GM04504 (cell line): ENCODE results near the gene ANTXR1.

Source experiments
- DNase-seq: peaks from one replicate; pipeline ENCODE4 v3.0.0-alpha.2; 2012; ENCODE audit warnings: low read depth

Gene ANTXR1

DNA sequence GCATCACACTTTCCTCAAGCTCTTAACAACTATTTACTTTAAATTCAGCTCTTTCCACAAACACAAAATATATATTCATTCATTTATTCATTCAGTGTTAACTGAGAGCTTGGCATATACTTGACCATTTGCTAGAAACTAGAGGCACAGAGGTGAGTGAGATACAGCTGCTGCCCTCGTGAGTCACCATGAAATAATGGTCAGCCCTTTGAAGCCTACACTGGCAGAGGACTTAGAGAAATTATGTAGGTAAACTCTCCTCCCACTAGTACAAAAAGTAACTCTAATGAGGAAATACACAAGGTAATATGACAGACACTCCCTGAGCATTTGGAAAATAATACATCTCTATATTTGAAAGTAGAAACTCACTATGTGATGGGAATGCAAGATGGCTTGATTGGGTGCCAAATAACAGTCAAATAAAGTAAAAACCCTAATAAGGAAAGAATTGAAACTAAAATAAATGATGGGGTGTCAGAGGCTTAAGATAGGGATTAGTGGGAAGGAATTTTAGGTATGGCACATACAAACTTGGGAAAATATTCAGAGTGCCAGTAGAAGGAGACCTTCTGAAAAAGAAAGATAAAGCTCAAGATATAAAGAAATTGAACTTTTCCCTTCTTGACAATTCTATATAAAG is 61.1 kb downstream of the ANTXR1 start:
- DNase-seq: no peak

GRCh38 chr2:69074918-69075317 is 61.9 kb downstream of the ANTXR1 start:
- DNase-seq: no peak

DNA sequence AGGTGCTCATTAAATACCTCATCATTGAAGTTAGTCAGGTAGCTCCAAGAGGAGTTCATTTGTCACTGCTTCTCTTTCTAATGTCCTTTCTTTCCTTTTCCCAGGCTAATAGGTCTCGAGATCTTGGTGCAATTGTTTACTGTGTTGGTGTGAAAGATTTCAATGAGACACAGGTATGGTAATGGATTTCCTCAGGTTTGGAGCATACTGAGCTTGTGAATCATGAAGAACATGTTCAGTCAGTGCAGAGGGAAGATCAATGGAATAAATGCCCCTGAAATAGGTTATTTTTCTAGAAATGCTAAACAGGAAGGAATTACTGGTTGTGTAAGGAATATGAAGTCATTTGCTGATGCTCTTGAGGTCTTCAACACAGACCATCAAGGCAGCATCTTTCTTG is 62.5 kb downstream of the ANTXR1 start:
- DNase-seq: no peak

GRCh38 chr2:69076601-69077000 is 63.6 kb downstream of the ANTXR1 start:
- no peak for DNase-seq

- no peak for DNase-seq
Measured at GRCh38 chr2:69077252-69077950, 64.4 kb downstream of the ANTXR1 start.

DNA sequence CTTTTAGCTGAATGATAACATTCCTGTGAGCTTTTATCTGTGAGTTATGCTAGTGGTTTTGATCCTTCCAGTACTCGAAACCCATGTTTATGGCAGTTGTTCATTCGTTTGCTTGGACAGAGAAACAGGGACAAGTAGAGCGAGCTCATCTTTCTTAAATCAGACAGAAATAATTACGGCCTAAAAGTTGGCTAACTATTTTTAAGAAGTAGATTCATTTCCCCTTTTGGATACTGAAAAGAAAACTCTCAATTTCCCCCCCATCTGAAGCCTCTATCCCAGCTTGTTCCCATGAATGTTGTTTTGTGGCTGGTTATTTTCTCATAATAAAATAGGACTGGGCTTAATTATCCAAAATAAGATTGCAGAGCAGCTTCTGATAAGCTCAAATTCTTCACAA is 67.1 kb downstream of the ANTXR1 start:
- no peak for DNase-seq

- no peak for DNase-seq
Measured at GRCh38 chr2:69081001-69081580, 68.1 kb downstream of the ANTXR1 start.

GRCh38 chr2:69081757-69082156 is 68.8 kb downstream of the ANTXR1 start:
- DNase-seq: no peak

GRCh38 chr2:69082430-69082997 is 69.5 kb downstream of the ANTXR1 start:
- DNase-seq: peak; percentile 78

DNA sequence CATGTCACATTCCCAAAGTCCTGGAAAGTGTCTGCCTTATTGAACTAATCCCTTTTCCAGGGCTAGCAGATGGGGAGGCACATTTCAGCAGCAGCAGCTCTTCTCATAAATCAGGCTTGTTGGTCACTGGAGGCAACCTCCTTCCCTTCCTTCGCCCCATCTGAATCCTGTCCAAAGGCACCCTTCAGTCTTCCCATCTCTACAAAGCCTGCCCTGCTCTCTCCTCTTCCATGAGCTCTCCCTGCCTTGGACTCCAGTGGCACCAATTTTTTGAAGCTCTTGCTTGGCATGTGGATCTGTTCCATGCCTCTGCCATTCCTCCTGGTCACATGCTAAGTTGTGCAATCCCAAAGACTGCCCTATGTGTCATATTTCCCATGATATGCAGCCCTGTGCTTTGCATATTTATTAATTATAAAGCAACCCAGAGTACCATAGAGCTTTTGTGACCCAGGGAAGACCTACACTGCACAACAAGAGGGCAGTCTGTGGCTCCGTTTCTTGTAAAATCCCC is 70.3 kb downstream of the ANTXR1 start:
- DNase-seq: no peak

DNA sequence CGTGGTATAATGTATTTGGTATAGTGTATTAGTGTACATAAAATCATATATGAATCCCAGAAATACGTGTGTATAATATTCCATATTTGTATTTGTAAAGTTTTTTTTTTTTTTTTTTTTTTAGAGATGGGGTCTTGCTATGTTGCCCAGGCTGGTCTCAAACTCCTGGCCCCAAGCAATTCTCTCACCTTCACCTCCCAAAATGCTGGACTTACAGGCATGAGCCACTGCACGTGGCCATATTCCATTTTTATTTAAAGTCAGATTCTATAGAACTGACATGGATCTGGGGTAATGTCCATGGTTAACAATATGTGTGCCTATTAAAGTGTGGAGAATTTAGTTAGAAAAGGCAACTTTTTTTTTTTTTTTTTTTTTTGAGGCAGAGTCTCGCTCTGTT is 71.5 kb downstream of the ANTXR1 start:
- DNase-seq: no peak

GRCh38 chr2:69086466-69086865 is 73.5 kb downstream of the ANTXR1 start:
- no peak for DNase-seq

- DNase-seq: no peak
Measured at GRCh38 chr2:69087211-69087911, 74.4 kb downstream of the ANTXR1 start.

GRCh38 chr2:69087912-69088240 is 74.9 kb downstream of the ANTXR1 start:
- DNase-seq: peak; percentile 38

GRCh38 chr2:69088466-69088865 is 75.5 kb downstream of the ANTXR1 start:
- no peak for DNase-seq

DNA sequence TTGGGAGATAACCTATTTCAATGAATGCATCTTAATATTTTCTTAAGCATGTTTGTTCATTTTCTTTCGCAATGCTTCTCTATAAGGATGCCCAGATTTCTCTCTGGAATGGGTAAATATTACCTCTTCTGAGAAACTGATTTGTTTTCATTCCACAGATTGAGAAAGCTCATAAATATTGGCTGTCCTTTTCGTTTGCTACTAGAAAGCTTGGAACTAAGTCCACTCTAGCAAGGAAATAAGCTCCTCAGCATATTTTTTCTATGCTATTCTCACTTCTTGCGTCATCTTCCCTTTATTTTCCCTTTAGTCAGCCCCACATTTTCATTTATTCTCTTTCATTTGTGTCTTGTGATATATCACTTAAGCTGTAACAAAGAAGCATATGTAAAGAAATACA is 76.3 kb downstream of the ANTXR1 start:
- DNase-seq: peak; percentile 40

GRCh38 chr2:69089998-69090397 is 77.0 kb downstream of the ANTXR1 start:
- DNase-seq: no peak

GRCh38 chr2:69090820-69091219 is 77.8 kb downstream of the ANTXR1 start:
- DNase-seq: no peak

GRCh38 chr2:69092857-69093256 is 79.9 kb downstream of the ANTXR1 start:
- no peak for DNase-seq

DNA sequence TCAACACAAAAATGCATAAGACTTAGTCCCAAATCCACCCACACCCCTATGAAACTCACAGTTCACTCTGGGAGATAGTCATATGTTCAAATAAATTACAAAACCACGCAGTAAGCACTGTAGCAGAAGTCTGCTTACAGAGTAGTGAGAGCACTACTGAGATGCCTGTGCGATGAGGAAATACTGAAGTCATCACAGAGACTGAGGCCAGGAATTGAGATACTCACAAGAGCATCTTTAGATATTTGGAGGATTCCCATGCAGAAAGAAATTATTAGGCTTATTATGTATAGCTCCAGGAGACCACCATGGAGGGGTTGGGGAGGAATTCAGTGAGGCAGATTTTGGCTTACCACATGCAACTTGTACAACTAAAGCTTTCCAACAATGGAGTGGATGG is 82.3 kb downstream of the ANTXR1 start:
- DNase-seq: peak; percentile 58

DNA sequence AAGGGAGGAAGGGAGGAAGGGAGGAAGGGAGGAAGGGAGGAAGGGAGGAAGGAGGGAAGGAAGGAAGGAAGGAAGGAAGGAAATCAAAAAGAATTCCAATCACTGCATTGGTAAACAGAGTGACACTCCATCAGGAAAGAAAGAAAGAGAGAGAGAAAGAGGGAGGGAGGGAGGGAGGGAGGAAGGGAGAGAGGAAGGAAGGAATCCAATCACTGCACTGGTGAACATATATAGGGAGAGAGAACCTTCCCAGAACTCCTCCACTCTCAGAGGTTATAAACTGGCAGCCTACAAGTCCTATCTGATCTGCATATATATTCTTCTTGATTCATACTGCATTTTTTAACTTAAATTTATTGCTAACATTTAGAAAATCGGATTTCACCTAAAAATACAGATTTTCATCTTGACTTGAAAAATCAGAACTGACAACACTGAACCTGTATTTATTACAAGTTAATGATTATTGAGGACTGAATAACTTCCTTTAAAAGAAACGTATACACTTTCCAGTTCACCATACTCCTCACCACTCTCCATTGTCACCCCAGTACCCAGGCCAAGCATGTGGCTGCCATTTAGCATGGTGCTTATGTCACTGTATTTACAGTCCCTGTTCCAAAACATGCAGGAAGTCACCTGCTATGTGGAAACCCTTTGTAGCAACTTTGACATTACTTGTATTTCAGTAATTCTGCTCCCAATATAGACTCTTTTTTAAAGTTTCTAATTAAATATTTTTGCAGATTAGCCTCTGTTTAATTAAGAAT is 83.5 kb downstream of the ANTXR1 start:
- no peak for DNase-seq

- no peak for DNase-seq
Measured at GRCh38 chr2:69097148-69097610, 84.2 kb downstream of the ANTXR1 start.
